IPS-18c (cell line): Measurements from ENCODE around the gene NKX1-1.

ENCODE experiments used
- H3K4me3 ChIP-seq: 2 replicates; pipeline ENCODE4 v1.7.0; 2013; ENCODE audit warnings: low read depth, mild to moderate bottlenecking, low read length, moderate library complexity; ENCODE audit not compliant: insufficient read depth
- H3K9me3 ChIP-seq: one replicate; pipeline ENCODE4 v1.6.1; 2013; ENCODE audit warnings: mild to moderate bottlenecking, low read length, moderate library complexity; ENCODE audit not compliant: control insufficient read depth, insufficient read depth

Gene NKX1-1

GRCh38 chr4:1358421-1359143 lies 47.7 kb downstream of the NKX1-1 start:
- Histone ChIP-seq H3K9me3 (no peaks in the 10 kb centered on the region), H3K4me3 (no peak overlapping the region)

- H3K9me3 ChIP-seq = no peaks in the 10 kb centered on the region
- no peak overlapping the region for H3K4me3 ChIP-seq
These were observed 48.6 kb downstream of the NKX1-1 start for GRCh38 chr4:1357356-1358248.

GRCh38 chr4:1356181-1356998 lies 49.9 kb downstream of the NKX1-1 start:
- Histone ChIP-seq H3K9me3 (no peaks in the 10 kb centered on the region), H3K4me3 (no peak overlapping the region)

- Histone ChIP-seq H3K4me3 (no peak overlapping the region), H3K9me3 (no peaks in the 10 kb centered on the region)
These were observed 50.9 kb downstream of the NKX1-1 start for GRCh38 chr4:1355378-1355777.

GRCh38 chr4:1354983-1355275 lies 51.3 kb downstream of the NKX1-1 start:
- Histone ChIP-seq H3K4me3 (no peak overlapping the region), H3K9me3 (no peaks in the 10 kb centered on the region)

- Histone ChIP-seq H3K9me3 (no peaks in the 10 kb centered on the region), H3K4me3 (no peak overlapping the region)
These were observed 51.9 kb downstream of the NKX1-1 start for GRCh38 chr4:1354136-1354982.

GRCh38 chr4:1353186-1354055 lies 52.8 kb downstream of the NKX1-1 start:
- H3K4me3 ChIP-seq = no peak overlapping the region
- no peaks in the 10 kb centered on the region for H3K9me3 ChIP-seq
